Cortex of kidney (tissue), 1 donor: ENCODE data around the gene SLC39A1.
A peak's percentile ranks its signal among the peaks of the same experiment; 100 is the strongest.
"Not testable (repeated sequence)": the region's sequence is repeated elsewhere in the genome, so short reads cannot be mapped to it uniquely, and the experiment has no call there.

Source experiments
- DNase-seq: peaks from one replicate; lab custom pipeline; 2025; lab: John Stamatoyannopoulos, UW

The SLC39A1 gene

DNA sequence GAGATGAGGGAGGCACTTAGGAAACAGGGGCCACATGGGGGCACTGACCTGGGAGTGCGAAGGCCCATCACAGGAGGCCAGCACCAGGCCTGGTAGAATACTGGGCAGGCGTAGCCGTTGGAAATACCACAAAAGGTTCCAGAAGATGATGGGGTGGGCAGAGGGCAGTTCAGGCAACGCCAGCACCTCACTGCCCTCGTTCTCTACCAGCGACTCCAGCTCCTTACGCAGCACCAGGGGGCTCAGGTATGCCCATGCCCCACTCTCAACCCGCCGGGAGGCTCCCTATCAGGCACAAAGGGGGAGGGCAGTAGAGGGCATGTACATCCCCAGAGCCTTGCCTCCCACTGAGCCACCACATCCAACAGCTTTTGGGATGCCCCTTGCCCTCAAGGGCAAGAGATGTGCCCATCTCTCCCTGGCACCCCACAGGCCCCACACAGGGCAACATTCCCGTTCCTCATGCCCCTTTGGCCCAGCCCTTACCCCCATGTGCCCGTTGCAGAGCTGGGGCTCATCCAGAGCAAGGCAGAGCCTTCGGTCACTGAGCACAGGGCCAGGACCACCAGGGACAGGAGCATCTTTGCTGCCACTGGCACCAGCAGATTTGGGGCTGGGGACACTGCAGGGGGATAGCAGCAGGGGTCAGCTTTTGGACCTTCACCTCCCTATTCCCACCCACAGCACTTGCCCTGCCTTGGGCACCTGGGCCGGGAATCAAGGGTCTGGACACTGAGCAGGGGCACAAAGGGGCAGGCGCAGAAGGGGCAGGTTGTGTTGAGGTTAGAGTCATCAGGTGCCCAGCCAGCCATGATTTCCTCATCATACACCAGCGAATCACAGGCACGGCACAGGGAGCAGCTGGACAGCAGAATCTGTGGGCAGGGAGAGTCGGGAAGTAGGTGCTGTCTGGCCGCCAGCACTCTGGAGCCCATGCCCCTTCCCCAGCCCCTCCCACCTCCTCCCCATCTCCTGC lies 30.9 kb downstream of the SLC39A1 start:
- DNase-seq, result no peak

DNA sequence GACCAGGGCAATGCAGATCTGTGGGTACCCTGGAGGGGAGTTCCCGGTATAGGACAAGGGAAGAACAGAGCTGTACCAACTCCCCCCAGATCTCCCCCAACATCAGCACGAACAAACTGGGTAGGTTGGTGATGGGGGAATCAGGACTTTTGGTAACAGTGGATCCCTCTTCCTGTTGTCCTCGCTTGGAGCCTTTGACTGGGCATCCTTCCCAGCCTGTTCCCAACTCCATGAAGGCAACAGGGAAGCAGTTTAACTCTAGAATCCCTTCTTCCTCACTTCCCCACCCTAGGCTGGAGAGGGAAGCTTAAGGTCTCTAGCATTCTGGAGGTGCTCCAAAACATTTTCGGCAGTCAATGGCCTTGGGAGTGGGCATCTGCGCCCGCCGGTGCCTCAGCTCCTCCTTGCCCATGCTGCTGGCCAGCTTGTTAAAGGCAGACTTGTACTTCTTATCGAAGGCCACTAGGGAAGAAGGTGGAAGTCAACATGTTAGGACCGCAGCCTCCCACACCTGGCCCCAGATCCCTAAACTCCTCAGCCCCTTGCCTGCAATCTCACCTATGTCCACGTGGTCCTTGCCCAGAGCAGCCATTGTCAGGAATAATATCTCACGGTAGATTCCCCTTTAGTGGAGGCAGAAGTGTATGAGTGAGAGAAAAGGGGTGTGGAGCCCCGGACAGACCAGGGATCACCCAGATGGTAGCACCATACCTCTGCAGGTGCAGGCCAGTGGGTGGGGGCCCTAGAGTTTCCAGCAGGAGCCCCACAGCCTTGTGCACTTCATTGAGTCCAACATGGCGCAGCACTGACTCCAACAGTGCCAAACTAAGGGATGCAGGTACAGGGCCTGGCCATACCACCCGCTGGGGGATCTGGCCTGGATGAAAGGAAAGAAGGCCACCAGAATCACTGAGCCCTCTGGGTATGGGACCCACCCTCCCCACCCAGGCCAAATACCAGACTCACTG lies 33.1 kb downstream of the SLC39A1 start:
- no peak for DNase-seq

DNA sequence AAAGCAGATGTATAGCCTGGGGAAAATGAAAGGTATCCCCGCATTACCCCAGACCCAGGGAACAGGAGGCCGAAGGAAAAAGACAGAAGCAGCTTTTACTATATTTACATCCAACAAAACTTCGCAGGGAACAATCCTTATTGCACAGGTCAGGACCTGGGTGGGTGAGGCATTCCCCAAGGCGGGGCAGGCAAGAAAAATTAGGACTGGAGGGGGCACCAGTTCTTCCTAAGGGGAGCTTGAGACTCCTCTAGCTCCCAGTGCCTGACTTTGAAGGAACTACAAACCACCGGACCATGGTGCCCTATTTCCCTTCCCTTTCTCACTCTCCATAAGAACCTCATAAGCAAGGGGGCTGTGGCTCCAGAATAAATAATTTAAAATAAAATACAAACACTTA lies 33.9 kb downstream of the SLC39A1 start:
- no peak for DNase-seq

DNA sequence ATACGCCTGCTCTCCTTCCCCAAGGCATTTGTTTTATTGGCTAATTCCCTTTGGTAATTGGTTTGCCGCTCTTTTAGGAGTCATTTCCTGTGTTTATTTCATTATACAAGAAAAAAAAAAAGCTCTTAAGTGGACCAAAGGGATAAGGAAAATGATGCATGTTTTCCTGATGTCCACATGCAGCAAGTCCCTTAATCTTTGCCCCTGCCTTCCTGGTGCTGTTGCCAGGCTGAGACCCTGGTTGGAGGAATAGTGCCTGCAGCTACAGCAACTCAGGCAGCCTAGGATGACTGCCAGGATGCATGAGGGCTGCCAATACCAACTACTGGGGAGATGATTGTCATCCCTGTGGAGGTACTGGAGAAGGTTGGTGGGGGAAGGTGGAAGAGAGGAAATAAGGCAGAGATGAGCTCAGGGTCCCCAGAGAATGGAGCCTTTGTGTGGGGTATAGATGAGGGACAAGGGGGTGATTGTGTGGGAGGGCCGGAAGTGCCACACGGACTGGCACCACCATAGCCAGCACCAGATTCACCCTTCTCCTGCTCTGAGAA lies 34.5 kb downstream of the SLC39A1 start:
- DNase-seq, result no peak

DNA sequence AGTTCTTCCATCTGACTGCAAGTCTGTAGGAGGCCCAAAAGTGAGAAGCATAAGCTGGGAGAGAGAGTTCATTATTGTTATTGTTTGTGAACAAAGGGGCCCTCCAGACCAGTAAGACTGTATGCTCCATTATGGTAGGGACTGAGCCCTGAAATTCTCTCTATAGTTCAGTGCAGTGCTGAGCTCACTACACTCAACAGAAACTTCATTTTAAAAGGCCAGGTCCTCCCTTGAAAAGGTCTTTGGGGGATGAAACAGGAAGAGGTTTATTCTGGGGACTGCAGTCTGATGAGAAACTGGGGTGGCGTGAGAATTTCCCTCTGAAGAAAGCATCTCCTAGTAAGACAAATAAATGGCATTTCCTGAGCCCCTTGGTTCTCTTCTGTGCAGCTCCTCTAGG lies 35.1 kb downstream of the SLC39A1 start:
- DNase-seq, result no peak

DNA sequence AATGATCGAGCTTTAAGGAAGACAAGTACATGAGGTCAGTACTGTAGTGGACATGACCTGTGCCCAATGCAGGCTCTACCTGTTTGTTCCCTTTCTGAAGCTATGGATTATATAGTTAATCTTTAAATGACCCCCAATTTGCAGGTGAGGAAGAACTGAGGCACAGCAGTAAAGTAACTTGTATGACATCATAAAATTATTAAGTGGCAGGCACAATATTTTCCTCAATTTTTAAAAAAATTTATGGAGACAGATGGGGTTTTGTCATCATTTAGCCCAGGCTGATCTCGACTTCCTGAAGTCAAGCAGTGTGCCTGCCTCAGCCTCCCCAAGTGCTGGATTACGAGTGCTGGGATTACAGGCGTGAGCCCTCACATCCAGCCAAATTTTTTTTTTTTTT lies 36.9 kb downstream of the SLC39A1 start:
- DNase-seq, result no peak

DNA sequence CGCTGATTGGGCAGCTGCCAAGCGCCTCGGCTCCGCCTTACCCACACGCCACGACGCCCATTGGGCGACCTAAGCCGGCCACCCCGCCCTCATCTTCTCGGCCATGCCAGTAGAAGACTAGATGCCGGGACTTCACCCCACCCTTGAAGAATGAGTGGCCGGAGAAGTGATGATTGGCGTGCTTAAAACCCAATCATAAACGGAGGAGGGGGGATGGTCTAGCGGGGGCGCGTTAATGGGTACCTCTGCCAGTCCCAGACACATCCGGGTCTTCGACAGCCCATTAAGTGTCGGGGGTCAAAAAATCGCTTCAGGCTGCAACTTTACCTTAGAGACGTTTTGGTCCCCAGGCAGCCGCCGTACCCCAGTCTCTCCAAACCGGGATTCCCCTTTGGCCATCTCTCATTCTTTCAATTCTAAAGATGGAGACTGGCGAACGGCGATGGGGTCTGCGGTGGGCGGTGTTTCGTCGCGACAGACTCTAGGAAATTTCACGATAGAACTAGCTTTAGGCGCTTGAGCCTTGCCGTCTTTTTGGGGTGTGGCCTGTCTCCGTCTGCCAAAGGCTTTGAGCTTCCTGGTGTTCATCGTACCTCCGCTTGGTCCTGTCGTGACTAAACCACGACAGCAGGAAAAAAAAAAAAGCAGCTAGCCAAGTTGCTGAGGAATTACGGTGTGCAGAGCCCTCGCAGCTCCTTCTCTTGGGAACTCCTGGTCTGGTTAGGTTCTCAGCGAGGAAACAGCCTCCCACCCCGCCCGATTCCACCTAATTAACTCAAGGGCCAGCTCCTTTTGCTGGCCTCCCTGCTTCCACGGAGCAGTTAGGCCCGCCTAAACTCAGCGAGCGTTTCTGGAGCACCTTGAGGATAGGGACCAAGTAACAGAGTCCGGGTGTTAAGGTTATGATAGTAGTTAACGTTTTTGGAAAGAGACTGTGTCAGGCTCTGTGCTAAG lies 40.1 kb downstream of the SLC39A1 start, which contains the start of gene GATAD2B:
Gene GATAD2B (minus strand): TSS at position 1 of the 954 bp plus-strand sequence. CDS start 94,625 bp downstream, outside the sequence.
- peak; percentile 62 for DNase-seq

DNA sequence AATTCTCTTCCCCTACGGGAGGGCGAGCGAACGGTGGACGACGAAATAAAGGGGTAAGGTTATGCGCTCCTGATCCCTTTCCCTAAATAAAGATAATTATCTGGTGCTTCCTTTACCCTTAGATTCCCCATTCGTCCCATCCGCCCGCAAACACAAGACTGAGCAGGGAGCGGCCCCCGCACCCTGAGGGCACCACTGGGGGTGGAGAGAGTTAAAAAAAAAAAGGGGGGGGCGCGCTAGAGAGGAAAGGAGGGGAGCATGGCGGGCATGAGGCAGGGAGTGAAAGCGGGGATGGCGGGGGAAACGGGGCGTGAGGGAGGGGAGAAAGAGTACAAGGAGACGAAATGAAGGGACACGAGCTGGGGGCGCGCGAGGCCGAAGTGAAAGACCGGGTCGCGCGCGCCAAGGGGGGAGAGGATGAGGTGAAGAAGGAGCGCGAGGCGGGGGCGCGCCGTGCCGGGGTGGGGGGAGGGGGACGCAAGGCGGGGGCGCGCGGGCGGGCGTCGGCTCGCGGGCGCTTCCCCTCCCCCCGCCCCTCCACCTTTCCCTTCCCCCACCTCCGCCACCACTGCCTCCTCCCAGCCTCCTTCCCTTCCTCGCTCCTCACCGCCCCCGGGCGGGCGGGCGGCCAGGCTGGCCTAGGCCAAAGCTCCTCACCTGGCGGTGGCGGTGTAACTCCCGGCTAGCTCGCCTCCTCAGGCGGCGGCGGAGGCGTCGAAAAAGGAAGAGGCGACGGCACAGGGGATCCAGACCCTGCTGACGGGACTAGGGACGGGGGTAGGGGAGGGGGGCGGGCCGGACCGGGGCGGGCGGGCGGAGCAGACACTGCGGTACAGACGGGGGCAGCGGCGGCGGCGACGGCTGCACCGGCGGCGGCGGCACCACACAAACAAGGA lies 41.0 kb downstream of the SLC39A1 start:
- DNase-seq, result no peak

DNA sequence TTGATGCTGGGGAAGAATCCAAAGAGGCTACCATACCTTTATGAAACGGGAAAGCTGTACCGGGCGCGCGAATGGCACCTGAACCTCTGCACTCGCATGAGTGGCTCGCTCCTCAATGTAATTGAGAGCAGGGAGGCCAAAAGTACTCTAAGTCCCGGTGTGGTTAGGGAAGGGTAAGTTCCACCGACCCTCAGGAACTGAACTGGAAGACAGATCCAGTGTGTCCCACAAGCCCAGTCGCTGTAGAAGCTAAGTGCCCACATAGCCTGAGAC lies 41.6 kb downstream of the SLC39A1 start:
- no peak for DNase-seq

DNA sequence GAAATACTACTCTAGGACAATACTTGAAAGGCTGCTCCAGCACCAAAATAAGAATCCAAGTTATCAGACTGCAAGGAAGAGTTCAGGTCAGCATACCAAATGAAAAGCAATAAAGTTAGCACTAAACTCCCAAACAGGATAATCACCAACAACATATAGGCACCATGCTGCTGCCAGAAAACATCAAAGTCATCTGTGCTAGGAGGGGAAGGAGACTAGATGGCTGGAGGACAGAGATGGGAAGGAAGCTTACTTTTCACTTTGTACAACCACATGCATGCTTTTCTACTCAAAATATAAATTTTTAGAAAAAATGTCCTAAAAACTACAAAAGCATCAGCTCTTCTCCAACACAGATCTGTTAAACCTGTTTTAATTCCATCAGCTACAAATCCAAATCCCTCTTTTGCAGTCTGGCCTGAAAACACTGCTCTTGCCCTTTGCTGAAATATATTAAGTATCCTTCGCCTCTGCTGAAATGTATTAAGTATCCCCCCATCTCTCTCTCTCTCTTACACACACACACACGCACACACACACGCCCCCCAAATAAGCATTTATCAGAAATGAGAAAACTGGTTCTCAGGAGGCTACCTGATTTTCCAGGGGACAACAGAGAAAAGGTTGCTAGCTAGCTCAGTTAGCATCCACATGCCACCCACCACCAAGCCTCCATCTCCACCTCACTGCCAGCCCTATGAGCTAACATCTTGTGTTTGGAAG lies 42.1 kb downstream of the SLC39A1 start:
- DNase-seq, result no peak

DNA sequence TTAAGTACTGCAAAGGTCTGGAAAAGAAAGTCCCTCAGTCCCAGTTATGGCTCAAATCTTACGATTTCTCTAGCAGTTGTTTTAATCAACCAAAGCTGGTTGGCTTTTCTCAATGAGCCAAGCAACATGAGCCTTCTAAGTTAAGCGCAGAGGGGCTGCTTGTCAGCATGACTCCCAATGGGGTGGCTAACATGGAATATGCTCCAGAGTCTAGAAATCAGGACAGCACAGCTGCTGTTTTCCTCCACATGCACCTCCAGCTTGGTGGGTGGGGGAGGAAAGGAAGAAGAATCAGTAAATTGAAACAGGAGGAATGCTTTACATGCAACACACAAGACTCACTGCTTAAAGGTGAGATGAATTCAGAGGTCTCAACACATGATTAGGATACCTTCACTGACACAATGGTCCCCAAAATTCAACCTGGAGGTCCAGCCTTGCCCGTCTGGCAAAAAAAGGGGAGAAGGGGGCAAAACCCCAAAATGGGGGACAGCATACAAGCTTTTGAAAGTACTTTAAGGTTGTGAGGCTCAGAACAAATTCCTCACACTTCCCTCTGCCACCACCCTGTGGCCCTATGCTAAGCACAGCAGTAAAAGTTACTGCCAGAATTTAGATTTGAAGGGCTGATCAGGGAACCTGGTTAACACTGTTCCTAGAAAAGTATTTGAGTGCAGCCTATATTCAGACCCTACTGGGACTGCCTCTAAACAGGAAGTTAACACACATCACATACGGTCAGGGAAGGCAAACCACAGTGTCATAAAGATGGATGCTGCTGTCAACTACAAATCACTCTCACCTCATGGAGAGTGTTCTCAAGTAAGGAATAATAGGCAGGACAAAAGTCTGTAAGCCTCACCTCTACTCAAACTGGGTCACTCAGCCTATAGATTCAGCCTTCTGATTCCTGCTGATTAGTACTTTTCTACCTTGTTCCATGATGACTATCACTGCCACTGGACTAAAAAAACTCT lies 43.2 kb downstream of the SLC39A1 start:
- DNase-seq, result no peak

DNA sequence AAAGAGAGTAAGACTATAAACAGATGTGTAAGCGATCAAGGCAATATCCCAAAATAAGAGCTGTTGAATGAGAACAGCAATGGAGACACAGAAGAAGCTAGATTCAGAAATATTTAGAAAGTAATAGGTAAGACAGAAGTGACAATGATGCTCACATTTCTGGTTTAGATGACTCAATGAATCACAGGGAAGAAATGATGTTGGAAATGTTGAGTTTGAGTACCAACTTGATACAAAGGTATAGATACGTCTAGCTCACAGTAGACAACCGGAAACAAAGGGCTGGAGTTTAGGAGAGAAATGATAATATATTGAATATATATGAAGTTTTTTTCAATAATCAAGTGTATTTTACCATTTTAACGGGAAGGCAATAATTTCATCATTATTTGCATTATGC lies 47.0 kb downstream of the SLC39A1 start:
- DNase-seq, result no peak

DNA sequence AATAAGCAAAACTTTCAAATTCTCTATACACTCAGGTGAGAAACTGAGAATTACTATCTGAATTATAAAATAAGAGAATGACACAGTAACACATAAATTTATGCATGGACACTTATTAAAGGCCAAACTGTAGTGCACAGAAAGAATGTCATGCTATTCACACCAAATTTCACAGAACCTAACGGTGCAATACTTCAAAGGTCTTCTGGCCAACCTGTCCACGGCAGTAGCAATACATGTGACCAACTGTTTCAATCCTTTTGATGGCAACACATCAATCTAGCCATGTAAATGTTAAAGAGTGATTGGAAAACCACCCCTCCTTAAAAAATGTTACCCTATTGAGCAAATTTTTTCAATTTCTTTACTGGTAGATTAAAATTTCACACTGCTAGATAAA lies 51.0 kb downstream of the SLC39A1 start:
- DNase-seq, result no peak

DNA sequence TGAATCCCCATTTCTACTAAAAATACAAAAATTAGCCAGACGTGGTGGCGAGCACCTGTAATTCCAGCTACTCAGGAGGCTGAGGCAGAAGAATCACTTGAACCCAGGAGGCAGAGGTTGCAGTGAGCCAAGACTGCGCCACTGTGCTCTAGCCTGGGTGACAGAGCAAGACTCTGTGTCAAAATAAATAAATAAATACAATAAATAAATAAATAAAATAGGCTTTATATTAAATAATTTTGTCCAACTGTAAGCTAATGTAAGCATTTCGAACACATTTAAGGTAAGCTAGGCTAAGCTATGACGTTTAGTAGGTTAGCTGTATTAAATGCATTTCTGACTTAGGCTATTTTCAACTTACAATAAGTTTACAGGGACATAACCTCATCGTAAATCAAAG lies 52.8 kb downstream of the SLC39A1 start:
- not testable (repeated sequence) for DNase-seq
